ENCODE data around the gene ACSF3.

ACSF3 gene

GRCh38 chr16:89167425-89167941, 73.8 kb downstream of the ACSF3 start (continued):
- TF ChIP-seq ZNF629 (tag by site-specific recombination; IDR thresholded peaks at IDR 0.05), result peak; percentile 45; the same call in 1 of the 2 replicates
- TF ChIP-seq PBX3 (CRISPR knock-in tag; IDR thresholded peaks at IDR 0.05), result no peak
- TF ChIP-seq, protein P1, sequence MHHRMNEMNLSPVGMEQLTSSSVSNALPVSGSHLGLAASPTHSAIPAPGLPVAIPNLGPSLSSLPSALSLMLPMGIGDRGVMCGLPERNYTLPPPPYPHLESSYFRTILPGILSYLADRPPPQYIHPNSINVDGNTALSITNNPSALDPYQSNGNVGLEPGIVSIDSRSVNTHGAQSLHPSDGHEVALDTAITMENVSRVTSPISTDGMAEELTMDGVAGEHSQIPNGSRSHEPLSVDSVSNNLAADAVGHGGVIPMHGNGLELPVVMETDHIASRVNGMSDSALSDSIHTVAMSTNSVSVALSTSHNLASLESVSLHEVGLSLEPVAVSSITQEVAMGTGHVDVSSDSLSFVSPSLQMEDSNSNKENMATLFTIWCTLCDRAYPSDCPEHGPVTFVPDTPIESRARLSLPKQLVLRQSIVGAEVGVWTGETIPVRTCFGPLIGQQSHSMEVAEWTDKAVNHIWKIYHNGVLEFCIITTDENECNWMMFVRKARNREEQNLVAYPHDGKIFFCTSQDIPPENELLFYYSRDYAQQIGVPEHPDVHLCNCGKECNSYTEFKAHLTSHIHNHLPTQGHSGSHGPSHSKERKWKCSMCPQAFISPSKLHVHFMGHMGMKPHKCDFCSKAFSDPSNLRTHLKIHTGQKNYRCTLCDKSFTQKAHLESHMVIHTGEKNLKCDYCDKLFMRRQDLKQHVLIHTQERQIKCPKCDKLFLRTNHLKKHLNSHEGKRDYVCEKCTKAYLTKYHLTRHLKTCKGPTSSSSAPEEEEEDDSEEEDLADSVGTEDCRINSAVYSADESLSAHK (tag by site-specific recombination; IDR thresholded peaks at IDR 0.05), result peak; percentile 38
- TF ChIP-seq ZNF843 (tag by site-specific recombination; IDR thresholded peaks at IDR 0.05), result peak; percentile 57; the same call in 1 of the 2 replicates
- TF ChIP-seq, protein P2, sequence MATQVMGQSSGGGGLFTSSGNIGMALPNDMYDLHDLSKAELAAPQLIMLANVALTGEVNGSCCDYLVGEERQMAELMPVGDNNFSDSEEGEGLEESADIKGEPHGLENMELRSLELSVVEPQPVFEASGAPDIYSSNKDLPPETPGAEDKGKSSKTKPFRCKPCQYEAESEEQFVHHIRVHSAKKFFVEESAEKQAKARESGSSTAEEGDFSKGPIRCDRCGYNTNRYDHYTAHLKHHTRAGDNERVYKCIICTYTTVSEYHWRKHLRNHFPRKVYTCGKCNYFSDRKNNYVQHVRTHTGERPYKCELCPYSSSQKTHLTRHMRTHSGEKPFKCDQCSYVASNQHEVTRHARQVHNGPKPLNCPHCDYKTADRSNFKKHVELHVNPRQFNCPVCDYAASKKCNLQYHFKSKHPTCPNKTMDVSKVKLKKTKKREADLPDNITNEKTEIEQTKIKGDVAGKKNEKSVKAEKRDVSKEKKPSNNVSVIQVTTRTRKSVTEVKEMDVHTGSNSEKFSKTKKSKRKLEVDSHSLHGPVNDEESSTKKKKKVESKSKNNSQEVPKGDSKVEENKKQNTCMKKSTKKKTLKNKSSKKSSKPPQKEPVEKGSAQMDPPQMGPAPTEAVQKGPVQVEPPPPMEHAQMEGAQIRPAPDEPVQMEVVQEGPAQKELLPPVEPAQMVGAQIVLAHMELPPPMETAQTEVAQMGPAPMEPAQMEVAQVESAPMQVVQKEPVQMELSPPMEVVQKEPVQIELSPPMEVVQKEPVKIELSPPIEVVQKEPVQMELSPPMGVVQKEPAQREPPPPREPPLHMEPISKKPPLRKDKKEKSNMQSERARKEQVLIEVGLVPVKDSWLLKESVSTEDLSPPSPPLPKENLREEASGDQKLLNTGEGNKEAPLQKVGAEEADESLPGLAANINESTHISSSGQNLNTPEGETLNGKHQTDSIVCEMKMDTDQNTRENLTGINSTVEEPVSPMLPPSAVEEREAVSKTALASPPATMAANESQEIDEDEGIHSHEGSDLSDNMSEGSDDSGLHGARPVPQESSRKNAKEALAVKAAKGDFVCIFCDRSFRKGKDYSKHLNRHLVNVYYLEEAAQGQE (tag by site-specific recombination; IDR thresholded peaks at IDR 0.05), result no peak
- no peak; the same call in 1 of the 2 replicates for TF ChIP-seq YY2 (tag by site-specific recombination; IDR thresholded peaks at IDR 0.05)
- TF ChIP-seq ZNF175 (tag by site-specific recombination; IDR thresholded peaks at IDR 0.05), result no peak
- TF ChIP-seq, protein P3, sequence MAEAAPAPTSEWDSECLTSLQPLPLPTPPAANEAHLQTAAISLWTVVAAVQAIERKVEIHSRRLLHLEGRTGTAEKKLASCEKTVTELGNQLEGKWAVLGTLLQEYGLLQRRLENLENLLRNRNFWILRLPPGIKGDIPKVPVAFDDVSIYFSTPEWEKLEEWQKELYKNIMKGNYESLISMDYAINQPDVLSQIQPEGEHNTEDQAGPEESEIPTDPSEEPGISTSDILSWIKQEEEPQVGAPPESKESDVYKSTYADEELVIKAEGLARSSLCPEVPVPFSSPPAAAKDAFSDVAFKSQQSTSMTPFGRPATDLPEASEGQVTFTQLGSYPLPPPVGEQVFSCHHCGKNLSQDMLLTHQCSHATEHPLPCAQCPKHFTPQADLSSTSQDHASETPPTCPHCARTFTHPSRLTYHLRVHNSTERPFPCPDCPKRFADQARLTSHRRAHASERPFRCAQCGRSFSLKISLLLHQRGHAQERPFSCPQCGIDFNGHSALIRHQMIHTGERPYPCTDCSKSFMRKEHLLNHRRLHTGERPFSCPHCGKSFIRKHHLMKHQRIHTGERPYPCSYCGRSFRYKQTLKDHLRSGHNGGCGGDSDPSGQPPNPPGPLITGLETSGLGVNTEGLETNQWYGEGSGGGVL (tag by site-specific recombination; IDR thresholded peaks at IDR 0.05), result peak; percentile 44
- no peak for TF ChIP-seq ZNF626 (tag by site-specific recombination; IDR thresholded peaks at IDR 0.05)
- no peak for TF ChIP-seq ZNF639 (tag by site-specific recombination; IDR thresholded peaks at IDR 0.05)
- TF ChIP-seq ZNF785 (tag by site-specific recombination; IDR thresholded peaks at IDR 0.05), result no peak
- TF ChIP-seq ZXDB (tag by site-specific recombination; IDR thresholded peaks at IDR 0.05), result peak; percentile 75
- TF ChIP-seq ZNF121 (tag by site-specific recombination; IDR thresholded peaks at IDR 0.05), result no peak
- no peak for TF ChIP-seq GFI1B (tag by site-specific recombination; IDR thresholded peaks at IDR 0.05)
- TF ChIP-seq ZNF169 (tag by site-specific recombination; IDR thresholded peaks at IDR 0.05), result no peak
- no peak for TF ChIP-seq ZNF837 (tag by site-specific recombination; IDR thresholded peaks at IDR 0.05)
- TF ChIP-seq SALL2 (tag by site-specific recombination; IDR thresholded peaks at IDR 0.05; ENCODE audit: borderline replicate concordance), result no peak
- TF ChIP-seq ZNF830 (tag by site-specific recombination; IDR thresholded peaks at IDR 0.05; ENCODE audit: low read depth), result no peak
- peak; percentile 86 for TF ChIP-seq PATZ1 (tag by site-specific recombination; IDR thresholded peaks at IDR 0.05)
- TF ChIP-seq ZNF433 (tag by site-specific recombination; IDR thresholded peaks at IDR 0.05; ENCODE audit: low read depth), result no peak
- TF ChIP-seq ZNF292 (tag by site-specific recombination; IDR thresholded peaks at IDR 0.05; ENCODE audit: borderline replicate concordance, low read depth), result no peak
- no peak for TF ChIP-seq ZNF548 (tag by site-specific recombination; IDR thresholded peaks at IDR 0.05)
- no peak for TF ChIP-seq ZNF776 (tag by site-specific recombination; IDR thresholded peaks at IDR 0.05; ENCODE audit: borderline replicate concordance)
- TF ChIP-seq ZNF184 (tag by site-specific recombination; IDR thresholded peaks at IDR 0.05), result no peak
- TF ChIP-seq ZNF670 (tag by site-specific recombination; IDR thresholded peaks at IDR 0.05; ENCODE audit: low read depth), result no peak
- TF ChIP-seq ZNF610 (tag by site-specific recombination; IDR thresholded peaks at IDR 0.05; ENCODE audit: borderline replicate concordance), result no peak
